IMR-90 (cell line): ENCODE data around the gene REXO5. TPM values are rescaled to one million over a fixed set of nuclear protein-coding genes. Genes with fewer than 3 reads are reported as not detected.

Source experiments
- ATAC-seq: fragments of 200-7000 bp; cut with Tn5 transposase; 2 replicates; pipeline ENCODE4 v1.9.1; 2020; ENCODE audit warnings: low read depth, mild to moderate bottlenecking, moderate library complexity
- BruUV-seq: library from RNA; stranded (reverse); fragments of 400-500 nt; replicated peaks from 2 replicates; lab custom pipeline; 2021; lab: Mats Ljungman, UMichigan
- CTCF ChIA-PET: fragments of 300-600 bp; formaldehyde crosslinking; extraction: SDS; loops from one replicate; lab custom pipeline; 2021; ENCODE audit warnings: antibody characterized with exemption; lab: Yijun Ruan, JAX
- POLR2A ChIA-PET: fragments of 300-600 bp; sonication (Branson Sonifier 250); formaldehyde crosslinking; loops from one replicate; lab custom pipeline; 2022; ENCODE audit warnings: antibody characterized with exemption; ENCODE audit not compliant: unreplicated experiment; lab: Charles Lee
- DNase-seq: peaks from one replicate; pipeline ENCODE4 v3.0.0; 2013
- H2AFZ ChIP-seq: replicated peaks from 2 replicates; pipeline ENCODE3; 2013; ENCODE audit warnings: low read length, mild to moderate bottlenecking; ENCODE audit not compliant: poor library complexity
- H2AK5ac ChIP-seq: 2 replicates; pipeline ENCODE4 v1.6.1; 2013; ENCODE audit warnings: low read depth, low read length, inconsistent platforms
- H2AK9ac ChIP-seq: replicated peaks from 2 replicates; pipeline ENCODE3; 2013; ENCODE audit warnings: mild to moderate bottlenecking, low read depth, low read length, moderate library complexity; ENCODE audit not compliant: poor library complexity
- H2BK120ac ChIP-seq: 2 replicates; pipeline ENCODE4 v1.6.1; 2013; ENCODE audit warnings: low read depth, low read length, inconsistent platforms
- H2BK15ac ChIP-seq: 3 replicates; pipeline ENCODE4 v1.6.1; 2013; ENCODE audit warnings: low read depth, low read length, inconsistent platforms
- H2BK20ac ChIP-seq: 2 replicates; pipeline ENCODE4 v1.6.1; 2013; ENCODE audit warnings: low read depth, mild to moderate bottlenecking, inconsistent platforms, low read length, moderate library complexity
- H2BK5ac ChIP-seq: 2 replicates; pipeline ENCODE4 v1.6.1; 2013; ENCODE audit warnings: mild to moderate bottlenecking, low read depth, low read length, inconsistent platforms; ENCODE audit not compliant: poor library complexity, severe bottlenecking
- H3K14ac ChIP-seq: replicated peaks from 2 replicates; pipeline ENCODE4 v1.6.1; 2013; ENCODE audit warnings: low read depth, low read length, inconsistent platforms
- H3K18ac ChIP-seq: 2 replicates; pipeline ENCODE4 v1.6.1; 2013; ENCODE audit warnings: low read depth, low read length, control low read depth
- H3K23ac ChIP-seq: 2 replicates; pipeline ENCODE4 v1.6.1; 2013; ENCODE audit warnings: low read depth, low read length, inconsistent platforms
- H3K27ac ChIP-seq: 2 replicates; pipeline ENCODE4 v1.5.1; 2013; ENCODE audit warnings: mild to moderate bottlenecking, control low read depth, low read length; ENCODE audit not compliant: insufficient read depth
- H3K27me3 ChIP-seq: 2 replicates; pipeline ENCODE4 v1.6.1; 2013; ENCODE audit warnings: low read length; ENCODE audit not compliant: control insufficient read depth, insufficient read depth
- H3K36me3 ChIP-seq: 2 replicates; pipeline ENCODE4 v1.6.1; 2013; ENCODE audit warnings: low read length, mixed read lengths; ENCODE audit not compliant: control insufficient read depth, insufficient read depth
- H3K4ac ChIP-seq: 2 replicates; pipeline ENCODE4 v1.6.1; 2013; ENCODE audit warnings: low read depth, low read length, inconsistent platforms
- H3K4me1 ChIP-seq: 2 replicates; pipeline ENCODE4 v1.6.1; 2013; ENCODE audit warnings: low read length, mixed read lengths; ENCODE audit not compliant: control insufficient read depth, insufficient read depth
- H3K4me2 ChIP-seq: 2 replicates; pipeline ENCODE4 v1.6.1; 2013; ENCODE audit warnings: low read depth, mild to moderate bottlenecking, control low read depth, low read length, moderate library complexity
- H3K4me3 ChIP-seq: 2 replicates; pipeline ENCODE4 v1.5.1; 2013; ENCODE audit warnings: low read depth, mild to moderate bottlenecking, control low read depth, low read length, moderate library complexity; ENCODE audit not compliant: insufficient read depth
- H3K56ac ChIP-seq: 2 replicates; pipeline ENCODE4 v1.6.1; 2013; ENCODE audit warnings: low read length, inconsistent platforms; ENCODE audit not compliant: insufficient read depth; ENCODE audit errors: extremely low read depth
- H3K79me1 ChIP-seq, 2 experiments: 2 replicates each; pipeline ENCODE4 v1.6.1; 2013; ENCODE audit warnings: low read length in 2 of 2, inconsistent platforms in 1 of 2, low read depth in 1 of 2
- H3K9ac ChIP-seq: 2 replicates; pipeline ENCODE4 v1.6.1; 2013; ENCODE audit warnings: low read depth, low read length, control low read depth
- H3K9me1 ChIP-seq: 2 replicates; pipeline ENCODE4 v1.6.1; 2013; ENCODE audit warnings: low read length, inconsistent platforms; ENCODE audit not compliant: insufficient read depth
- H3K9me3 ChIP-seq: 2 replicates; pipeline ENCODE4 v1.6.1; 2013; ENCODE audit warnings: low read length; ENCODE audit not compliant: control insufficient read depth, insufficient read depth
- H4K20me1 ChIP-seq: 2 replicates; pipeline ENCODE4 v1.6.1; 2013; ENCODE audit warnings: low read length, inconsistent platforms; ENCODE audit not compliant: insufficient read depth
- H4K5ac ChIP-seq: 2 replicates; pipeline ENCODE4 v1.6.1; 2013; ENCODE audit warnings: mild to moderate bottlenecking, low read depth, low read length, control low read depth
- H4K8ac ChIP-seq, 2 experiments: 2 replicates each; pipeline ENCODE4 v1.6.1; 2013; ENCODE audit warnings: low read depth in 2 of 2, low read length in 2 of 2, control low read depth in 1 of 2, inconsistent platforms in 1 of 2
- H4K91ac ChIP-seq: 2 replicates; pipeline ENCODE4 v1.6.1; 2013; ENCODE audit warnings: low read depth, low read length, inconsistent platforms; ENCODE audit not compliant: insufficient read depth
- BHLHE40 ChIP-seq: fragments of 150-350 bp; IDR thresholded peaks from 2 replicates; pipeline ENCODE4 v1.6.1; 2016; ENCODE audit warnings: mild to moderate bottlenecking, low read depth, low read length
- CEBPB ChIP-seq: IDR thresholded peaks from 2 replicates; pipeline ENCODE4 v1.6.1; 2012; ENCODE audit warnings: low read depth, low read length, improper control_type of control experiment
- CHD1 ChIP-seq: IDR thresholded peaks from 2 replicates; pipeline ENCODE4 v1.6.1; 2012; ENCODE audit warnings: low read depth, low read length, improper control_type of control experiment
- FOS ChIP-seq: fragments of 150-350 bp; IDR thresholded peaks from 2 replicates; pipeline ENCODE4 v1.6.1; 2016; ENCODE audit warnings: low read depth, low read length
- MAFK ChIP-seq: IDR thresholded peaks from 2 replicates; pipeline ENCODE4 v1.6.1; 2012; ENCODE audit warnings: low read depth, low read length, improper control_type of control experiment
- MAZ ChIP-seq: IDR thresholded peaks from 2 replicates; pipeline ENCODE4 v1.6.1; 2012; ENCODE audit warnings: low read depth, mild to moderate bottlenecking, low read length, improper control_type of control experiment, moderate library complexity, borderline replicate concordance
- MXI1 ChIP-seq: IDR thresholded peaks from 2 replicates; pipeline ENCODE4 v1.6.1; 2012; ENCODE audit warnings: low read depth, mild to moderate bottlenecking, low read length, moderate library complexity, borderline replicate concordance
- NFE2L2 ChIP-seq: fragments of 150-350 bp; IDR thresholded peaks from 2 replicates; pipeline ENCODE4 v1.6.1; 2016; ENCODE audit warnings: low read depth, mild to moderate bottlenecking, low read length
- RAD21 ChIP-seq: IDR thresholded peaks from 2 replicates; pipeline ENCODE4 v1.6.1; 2012; ENCODE audit warnings: low read length, improper control_type of control experiment
- WGBS, 2 experiments: methylation state at CpG; one replicate each; pipeline versions ENCODE4 v1.1.5 to v1.1.7; 2013; ENCODE audit warnings: missing lambda C conversion rate in 2 of 2; ENCODE audit not compliant: insufficient read length in 1 of 2; ENCODE audit errors: extremely low coverage in 2 of 2; 5-methylcytosine and 5-hydroxymethylcytosine counted together
- dilution Hi-C: fragments of 300-500 bp; cut with HindIII; formaldehyde crosslinking; loops from one replicate; pipeline ENCODE4 v1.14.3; 2018; ENCODE audit warnings: low sequenced_read_pairs; ENCODE audit not compliant: unreplicated experiment
- in situ Hi-C: fragments of 300-500 bp; cut with MboI; formaldehyde crosslinking; loops from 3 replicates; pipeline ENCODE4 v1.14.3; 2019; ENCODE audit warnings: low sequenced_read_pairs, inconsistent platforms, mixed read lengths
- intact Hi-C: fragments of 100-400 bp; cut with micrococcal nuclease; formaldehyde crosslinking; loops from 2 replicates; pipeline ENCODE4 v1.10.0; 2022
- polyA plus RNA-seq, 3 experiments: library from polyadenylated mRNA; depleted of rRNA; stranded (reverse); fragments of >200 nt; gene quantifications; 2 replicates each; pipeline ENCODE4 v1.2.3, GENCODE V29; 2012; ENCODE audit warnings: low replicate concordance in 1 of 3
- total RNA-seq: library from RNA; depleted of rRNA; stranded (reverse); fragments of >200 nt; gene quantifications from 2 replicates; pipeline ENCODE4 v1.2.3, GENCODE V29; 2012
- TF ChIP-seq, protein P1 (sequence below): fragments of 150-350 bp; IDR thresholded peaks from 2 replicates; pipeline ENCODE4 v1.6.1; 2016; ENCODE audit warnings: low read depth, mild to moderate bottlenecking, low read length, moderate library complexity, borderline replicate concordance
- TF ChIP-seq, protein P2 (sequence below): fragments of 150-350 bp; IDR thresholded peaks from 2 replicates; pipeline ENCODE4 v1.6.1; 2017; ENCODE audit warnings: mild to moderate bottlenecking, antibody characterized with exemption, low read length, low read depth

The REXO5 gene
- total and polyA plus RNA-seq, 2 of the 4 experiments (the other 2 are of a cell fraction): 3.7 to 7.0 TPM

DNA sequence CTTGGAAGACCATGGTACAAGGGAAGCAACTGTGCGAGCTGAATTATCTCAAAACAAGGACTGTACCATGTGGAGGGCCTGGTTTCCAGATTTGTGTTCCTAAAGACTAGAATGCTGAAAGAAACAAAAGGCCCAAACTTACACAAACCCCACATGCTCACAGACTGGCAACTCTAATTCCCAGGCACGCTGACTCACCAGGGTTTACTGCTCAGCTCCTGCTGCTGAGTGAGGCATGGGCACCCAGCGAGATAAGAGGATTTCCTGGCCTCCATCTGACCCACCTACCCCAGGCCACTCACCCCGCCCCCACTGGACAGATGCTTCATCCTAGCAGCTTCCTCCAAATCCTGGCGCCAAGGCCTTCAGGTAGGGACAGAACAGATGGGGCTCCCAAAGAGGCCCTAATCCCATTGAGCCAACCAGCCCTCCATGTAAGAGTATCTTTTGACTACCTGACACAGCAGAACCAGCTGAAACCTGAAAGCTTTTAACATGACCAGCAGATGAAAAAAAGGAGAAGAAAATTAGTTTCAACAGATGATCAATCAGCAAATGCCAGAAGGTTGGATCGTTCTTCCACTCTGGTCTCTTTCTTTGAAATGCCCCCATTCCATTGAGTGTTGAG is 59.9 kb downstream of the REXO5 start:
- DNase-seq: peak; percentile 87
- Histone ChIP-seq H3K9ac (peak overlapping the region; percentile 1; the same call in 1 of the 2 replicates), H2BK20ac (peak overlapping the region; percentile 100), H4K5ac (peak overlapping the region; percentile 46), H3K18ac (peak overlapping the region; percentile 59), H3K27ac (peak overlapping the region; percentile 99), H3K79me1 (peaks cover 41 to 90% of the 10 kb centered on the region in 2 experiments), H2BK120ac (peak overlapping the region; percentile 100), H3K4ac (peak overlapping the region; percentile 99), H3K4me2 (no peak overlapping the region), H3K23ac (peak overlapping the region; percentile 100), H3K4me1 (peaks cover 20% of the 10 kb centered on the region), H4K91ac (peak overlapping the region; percentile 99), H3K27me3 (no peaks in the 10 kb centered on the region), H2AK9ac (peak overlapping the region; percentile 98), H2BK15ac (peak overlapping the region; percentile 51; the same call in 2 of the 3 replicates), H3K14ac (peak overlapping the region; percentile 100), H3K9me3 (no peaks in the 10 kb centered on the region), H3K4me3 (no peak overlapping the region), H2AFZ (peak overlapping the region; percentile 64), H3K9me1 (peaks cover 46% of the 10 kb centered on the region), H3K56ac (peak overlapping the region; percentile 98; the same call in 1 of the 2 replicates), H4K8ac (peak overlapping the region; percentile 6 to 99; a peak in 3 of 4 replicates), H2BK5ac (peak overlapping the region; percentile 98), H2AK5ac (peak overlapping the region; percentile 93), H4K20me1 (peaks cover 27% of the 10 kb centered on the region), H3K36me3 (peaks cover 10% of the 10 kb centered on the region)
- BruUV-seq: no TSS peak
- TF ChIP-seq NFE2L2 (no peak), MAZ (0 out of 2 replicates have a peak, but pooled peaks have one; percentile 15), RAD21 (no peak), BHLHE40 (0 out of 2 replicates have a peak, but pooled peaks have one; percentile 29), FOS (peak; percentile 63; the same call in 1 of the 2 replicates), MAFK (no peak), MXI1 (0 out of 2 replicates have a peak, but pooled peaks have one; percentile 26), CHD1 (no peak), CEBPB (0 out of 2 replicates have a peak, but pooled peaks have one; percentile 4)
- TF ChIP-seq, protein P1, sequence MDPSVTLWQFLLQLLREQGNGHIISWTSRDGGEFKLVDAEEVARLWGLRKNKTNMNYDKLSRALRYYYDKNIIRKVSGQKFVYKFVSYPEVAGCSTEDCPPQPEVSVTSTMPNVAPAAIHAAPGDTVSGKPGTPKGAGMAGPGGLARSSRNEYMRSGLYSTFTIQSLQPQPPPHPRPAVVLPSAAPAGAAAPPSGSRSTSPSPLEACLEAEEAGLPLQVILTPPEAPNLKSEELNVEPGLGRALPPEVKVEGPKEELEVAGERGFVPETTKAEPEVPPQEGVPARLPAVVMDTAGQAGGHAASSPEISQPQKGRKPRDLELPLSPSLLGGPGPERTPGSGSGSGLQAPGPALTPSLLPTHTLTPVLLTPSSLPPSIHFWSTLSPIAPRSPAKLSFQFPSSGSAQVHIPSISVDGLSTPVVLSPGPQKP: no peak
- TF ChIP-seq, protein P2, sequence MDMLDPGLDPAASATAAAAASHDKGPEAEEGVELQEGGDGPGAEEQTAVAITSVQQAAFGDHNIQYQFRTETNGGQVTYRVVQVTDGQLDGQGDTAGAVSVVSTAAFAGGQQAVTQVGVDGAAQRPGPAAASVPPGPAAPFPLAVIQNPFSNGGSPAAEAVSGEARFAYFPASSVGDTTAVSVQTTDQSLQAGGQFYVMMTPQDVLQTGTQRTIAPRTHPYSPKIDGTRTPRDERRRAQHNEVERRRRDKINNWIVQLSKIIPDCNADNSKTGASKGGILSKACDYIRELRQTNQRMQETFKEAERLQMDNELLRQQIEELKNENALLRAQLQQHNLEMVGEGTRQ: peak; percentile 25; the same call in 1 of the 2 replicates
- peak; percentile 76 for ATAC-seq
- in situ Hi-C loops (no loop called here), dilution Hi-C loops (no loop called here), intact Hi-C loops (loop anchor here (2.0 kb wide), 1 partner anchor 19 kb away; no protein-coding TSS in a partner anchor)
- WGBS, 2 experiments: no CpG with 5 or more reads among the region's 6 CpGs
- CTCF ChIA-PET: interaction anchor here (0.5 to 1.1 kb wide), 4 partner anchors 9 to 255 kb away, joined by 3 to 4 read pairs (median 3); no protein-coding TSS in a partner anchor
- POLR2A ChIA-PET: no interaction called here
